NT2/D1 (cell line): ENCODE measurements around the gene DOK5.

Experiments used
- YY1 ChIP-seq: IDR thresholded peaks from 2 replicates; pipeline ENCODE4 v1.6.1; 2011; ENCODE audit not compliant: insufficient read length, insufficient read depth
- ZNF274 ChIP-seq: IDR thresholded peaks from 2 replicates; pipeline ENCODE4 v1.6.1; 2011; ENCODE audit warnings: mild to moderate bottlenecking, low read depth, low read length

- TF ChIP-seq ZNF274 (no peak), YY1 (no peak)
Observed at GRCh38 chr20:54557806-54558590, 82.6 kb downstream of the DOK5 start.
